HG03196 (cell line): ENCODE data around the gene RPS3.

ENCODE experiments used
- ATAC-seq: cut with Tn5 transposase; IDR thresholded peaks from one replicate; pipeline ENCODE4 v1.9.1; 2021; ENCODE audit not compliant: unreplicated experiment

The RPS3 gene

GRCh38 chr11:75453916-75454655 is 54.8 kb downstream of the RPS3 start:
- no peak for ATAC-seq

DNA sequence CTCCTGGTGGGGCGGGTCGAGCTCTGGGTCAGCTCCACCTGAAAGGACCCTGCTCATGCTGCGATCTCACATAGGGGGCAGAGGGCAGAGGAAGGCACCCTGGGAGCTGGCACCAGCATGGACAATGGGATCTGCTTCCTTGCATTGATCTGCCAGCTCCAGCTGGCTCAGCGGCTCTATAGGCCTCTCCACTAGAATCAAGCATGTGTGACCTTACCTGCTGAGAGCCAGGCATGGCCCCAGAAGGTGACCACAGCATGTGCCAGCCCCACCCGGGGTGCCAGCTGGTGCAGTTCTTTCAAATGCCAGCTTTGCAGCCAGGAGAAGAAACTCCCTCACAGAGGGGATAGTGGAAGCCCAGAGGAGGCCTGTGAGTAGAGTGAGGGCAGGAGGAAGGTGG is 55.7 kb downstream of the RPS3 start:
- ATAC-seq, result no peak
